ENCODE data around the gene AFTPH.

AFTPH gene

GRCh38 chr2:64543008-64543697 is 19.0 kb downstream of the AFTPH start:
- H3K9me3 Mint-ChIP-seq, result no peaks in the 10 kb centered on the region
- no peak overlapping the region for H3K4me3 Mint-ChIP-seq
- H3K27me3 Mint-ChIP-seq, result no peaks in the 10 kb centered on the region
- peaks cover 60% of the 10 kb centered on the region for H3K4me1 Mint-ChIP-seq
- no peak overlapping the region for H3K27ac Mint-ChIP-seq
- H3K36me3 Mint-ChIP-seq, result no peaks in the 10 kb centered on the region

GRCh38 chr2:64548761-64549160 is 24.6 kb downstream of the AFTPH start:
- Mint-ChIP-seq H3K4me3 (no peak overlapping the region), H3K36me3 (peaks cover 12% of the 10 kb centered on the region), H3K9me3 (no peaks in the 10 kb centered on the region), H3K27ac (no peak overlapping the region), H3K27me3 (no peaks in the 10 kb centered on the region), H3K4me1 (peaks cover 34% of the 10 kb centered on the region)

- Mint-ChIP-seq H3K9me3 (no peaks in the 10 kb centered on the region), H3K36me3 (peaks cover 12% of the 10 kb centered on the region), H3K4me3 (no peak overlapping the region), H3K27ac (no peak overlapping the region), H3K4me1 (peaks cover 30% of the 10 kb centered on the region), H3K27me3 (no peaks in the 10 kb centered on the region)
Measured at GRCh38 chr2:64550042-64550441, 25.9 kb downstream of the AFTPH start.

GRCh38 chr2:64551851-64552250 is 27.7 kb downstream of the AFTPH start:
- peak overlapping the region; percentile 37 for H3K27ac Mint-ChIP-seq
- no peak overlapping the region for H3K4me3 Mint-ChIP-seq
- H3K36me3 Mint-ChIP-seq, result peaks cover 14% of the 10 kb centered on the region
- H3K9me3 Mint-ChIP-seq, result no peaks in the 10 kb centered on the region
- H3K27me3 Mint-ChIP-seq, result no peaks in the 10 kb centered on the region
- H3K4me1 Mint-ChIP-seq, result peaks cover 37% of the 10 kb centered on the region

GRCh38 chr2:64554117-64554516 is 30.0 kb downstream of the AFTPH start:
- H3K27ac Mint-ChIP-seq, result no peak overlapping the region

GRCh38 chr2:64558445-64559081 is 34.4 kb downstream of the AFTPH start:
- no peaks in the 10 kb centered on the region for H3K9me3 Mint-ChIP-seq
- H3K27ac Mint-ChIP-seq, result peak overlapping the region; percentile 18
- H3K4me1 Mint-ChIP-seq, result peaks cover 51% of the 10 kb centered on the region
- no peak overlapping the region for H3K4me3 Mint-ChIP-seq
- peaks cover 2% of the 10 kb centered on the region for H3K36me3 Mint-ChIP-seq
- no peaks in the 10 kb centered on the region for H3K27me3 Mint-ChIP-seq

More at GRCh38 chr2:64554117-64554516, 30.0 kb downstream of the AFTPH start:
- H3K27me3 Mint-ChIP-seq, result no peaks in the 10 kb centered on the region
- no peak overlapping the region for H3K4me3 Mint-ChIP-seq
- H3K4me1 Mint-ChIP-seq, result peaks cover 44% of the 10 kb centered on the region
- peaks cover 12% of the 10 kb centered on the region for H3K36me3 Mint-ChIP-seq
- H3K9me3 Mint-ChIP-seq, result no peaks in the 10 kb centered on the region

- Mint-ChIP-seq H3K27me3 (no peaks in the 10 kb centered on the region), H3K36me3 (no peaks in the 10 kb centered on the region), H3K4me3 (no peak overlapping the region), H3K9me3 (no peaks in the 10 kb centered on the region), H3K27ac (no peak overlapping the region), H3K4me1 (peaks cover 55% of the 10 kb centered on the region)
Measured at GRCh38 chr2:64562148-64562784, 38.1 kb downstream of the AFTPH start.

- no peak overlapping the region for H3K27ac Mint-ChIP-seq
- no peaks in the 10 kb centered on the region for H3K9me3 Mint-ChIP-seq
- peaks cover 5% of the 10 kb centered on the region for H3K36me3 Mint-ChIP-seq
- no peaks in the 10 kb centered on the region for H3K27me3 Mint-ChIP-seq
- H3K4me3 Mint-ChIP-seq, result no peak overlapping the region
- H3K4me1 Mint-ChIP-seq, result peaks cover 57% of the 10 kb centered on the region
Measured at GRCh38 chr2:64563436-64563938, 39.4 kb downstream of the AFTPH start.

- no peak overlapping the region for H3K4me3 Mint-ChIP-seq
- H3K4me1 Mint-ChIP-seq, result peaks cover 45% of the 10 kb centered on the region
- H3K27ac Mint-ChIP-seq, result peak overlapping the region; percentile 76
- no peaks in the 10 kb centered on the region for H3K9me3 Mint-ChIP-seq
- no peaks in the 10 kb centered on the region for H3K27me3 Mint-ChIP-seq
- peaks cover 8% of the 10 kb centered on the region for H3K36me3 Mint-ChIP-seq
Measured at GRCh38 chr2:64565949-64566710, 42.0 kb downstream of the AFTPH start.

GRCh38 chr2:64567473-64567872 is 43.3 kb downstream of the AFTPH start:
- Mint-ChIP-seq H3K36me3 (peaks cover 11% of the 10 kb centered on the region), H3K4me3 (no peak overlapping the region), H3K4me1 (peaks cover 34% of the 10 kb centered on the region), H3K27ac (no peak overlapping the region), H3K27me3 (no peaks in the 10 kb centered on the region), H3K9me3 (no peaks in the 10 kb centered on the region)

GRCh38 chr2:64568836-64569235 is 44.7 kb downstream of the AFTPH start:
- no peaks in the 10 kb centered on the region for H3K9me3 Mint-ChIP-seq

GRCh38 chr2:64574871-64575270 is 50.7 kb downstream of the AFTPH start:
- no peak overlapping the region for H3K27ac Mint-ChIP-seq
- H3K4me3 Mint-ChIP-seq, result no peak overlapping the region
- H3K4me1 Mint-ChIP-seq, result no peaks in the 10 kb centered on the region
- no peaks in the 10 kb centered on the region for H3K27me3 Mint-ChIP-seq
- no peaks in the 10 kb centered on the region for H3K9me3 Mint-ChIP-seq
- peaks cover 13% of the 10 kb centered on the region for H3K36me3 Mint-ChIP-seq

More at GRCh38 chr2:64568836-64569235, 44.7 kb downstream of the AFTPH start:
- peaks cover 30% of the 10 kb centered on the region for H3K4me1 Mint-ChIP-seq
- no peak overlapping the region for H3K4me3 Mint-ChIP-seq
- H3K27me3 Mint-ChIP-seq, result no peaks in the 10 kb centered on the region
- H3K27ac Mint-ChIP-seq, result no peak overlapping the region
- H3K36me3 Mint-ChIP-seq, result peaks cover 11% of the 10 kb centered on the region

GRCh38 chr2:64581018-64581417 is 56.9 kb downstream of the AFTPH start:
- H3K27me3 Mint-ChIP-seq, result no peaks in the 10 kb centered on the region
- H3K36me3 Mint-ChIP-seq, result peaks cover 10% of the 10 kb centered on the region
- H3K27ac Mint-ChIP-seq, result no peak overlapping the region
- H3K4me3 Mint-ChIP-seq, result no peak overlapping the region
- no peaks in the 10 kb centered on the region for H3K9me3 Mint-ChIP-seq
- peaks cover 3% of the 10 kb centered on the region for H3K4me1 Mint-ChIP-seq

- H3K4me3 Mint-ChIP-seq, result no peak overlapping the region
- H3K9me3 Mint-ChIP-seq, result no peaks in the 10 kb centered on the region
- H3K27ac Mint-ChIP-seq, result no peak overlapping the region
- no peaks in the 10 kb centered on the region for H3K27me3 Mint-ChIP-seq
- H3K36me3 Mint-ChIP-seq, result peaks cover 8% of the 10 kb centered on the region
- H3K4me1 Mint-ChIP-seq, result peaks cover 7% of the 10 kb centered on the region
Measured at GRCh38 chr2:64581777-64582539, 57.8 kb downstream of the AFTPH start.

All from activated naive CD4-positive, alpha-beta T cell treated with anti-CD3 and anti-CD28 coated beads, Interleukin-2, amount 50 U/mL, for 24 hours (primary cell).